ENCODE data around the gene FASTK.

Gene FASTK

DNA sequence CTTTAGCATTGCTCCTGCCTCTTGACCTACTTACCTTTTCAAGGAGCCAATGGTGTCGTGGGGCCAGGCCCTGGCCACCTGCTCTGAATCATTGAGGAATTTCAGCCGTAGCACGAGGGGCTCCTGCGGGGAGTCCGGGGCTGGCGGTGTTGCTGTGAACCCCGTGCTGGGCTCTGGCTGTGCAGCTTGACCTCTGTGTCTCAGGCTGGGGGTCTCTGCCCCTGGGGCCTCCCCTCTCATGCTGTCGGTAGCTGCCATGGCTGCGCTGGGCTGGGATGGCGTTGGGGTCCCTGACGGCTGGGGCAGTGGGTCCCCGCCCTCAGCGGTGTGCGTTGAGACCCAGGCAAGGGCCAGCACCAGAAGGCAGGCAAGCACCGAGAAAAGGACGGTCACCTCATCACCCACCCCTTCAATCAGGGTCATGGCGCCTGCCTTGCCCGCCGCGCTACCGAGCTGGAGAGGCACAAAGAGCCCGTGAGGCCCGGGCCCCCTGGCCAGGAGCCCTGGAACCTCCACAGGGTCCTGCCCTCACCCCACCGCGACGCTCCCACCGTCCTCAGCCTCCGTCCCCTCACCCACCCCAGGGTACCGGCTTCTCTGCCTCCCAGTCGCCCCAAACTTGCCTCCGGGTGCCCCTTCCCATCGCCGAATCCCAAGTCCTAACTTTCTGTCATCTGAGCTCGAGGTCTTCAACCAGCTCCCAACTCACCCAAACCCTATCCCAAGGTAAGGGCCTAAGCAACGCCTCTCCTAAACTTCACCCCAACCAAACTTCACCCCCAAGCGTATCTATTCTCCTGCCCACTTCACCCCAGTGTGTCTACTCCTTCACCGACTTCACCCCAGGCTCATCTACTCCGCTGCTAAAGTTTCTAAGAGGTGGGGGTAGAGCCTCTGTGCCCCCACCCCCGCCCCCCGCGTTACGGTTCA, 1.8 kb upstream of the FASTK start:
- DNase-seq (ENCODE audit: low read depth) = no peak

- no peak for DNase-seq (ENCODE audit: low read depth)
These were observed 827 bp upstream of the FASTK start for GRCh38 chr7:151081170-151082101.

DNA sequence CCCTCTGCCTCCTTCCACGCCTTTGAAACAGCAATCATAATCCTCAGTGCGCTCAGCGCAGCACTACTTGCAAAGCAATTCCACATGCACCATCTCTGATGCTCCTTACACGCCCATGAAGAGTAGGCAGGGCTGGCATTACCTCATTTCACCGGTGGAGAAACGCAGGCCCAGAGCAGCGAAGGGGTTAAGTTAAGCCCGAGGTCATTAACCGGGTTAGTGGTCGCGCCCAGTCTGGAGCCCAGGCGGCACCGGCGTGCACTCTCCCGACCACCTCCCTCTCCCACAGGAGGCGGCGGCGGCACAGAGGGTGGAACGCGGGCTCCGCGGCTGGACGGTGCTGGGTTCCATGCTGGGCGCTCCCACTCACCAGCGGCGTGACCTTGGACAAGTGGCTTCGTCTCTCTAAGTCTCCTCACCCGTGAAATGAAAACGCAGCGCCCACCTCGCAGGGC, 515 bp downstream of the FASTK start:
- no peak for DNase-seq (ENCODE audit: low read depth)

DNA sequence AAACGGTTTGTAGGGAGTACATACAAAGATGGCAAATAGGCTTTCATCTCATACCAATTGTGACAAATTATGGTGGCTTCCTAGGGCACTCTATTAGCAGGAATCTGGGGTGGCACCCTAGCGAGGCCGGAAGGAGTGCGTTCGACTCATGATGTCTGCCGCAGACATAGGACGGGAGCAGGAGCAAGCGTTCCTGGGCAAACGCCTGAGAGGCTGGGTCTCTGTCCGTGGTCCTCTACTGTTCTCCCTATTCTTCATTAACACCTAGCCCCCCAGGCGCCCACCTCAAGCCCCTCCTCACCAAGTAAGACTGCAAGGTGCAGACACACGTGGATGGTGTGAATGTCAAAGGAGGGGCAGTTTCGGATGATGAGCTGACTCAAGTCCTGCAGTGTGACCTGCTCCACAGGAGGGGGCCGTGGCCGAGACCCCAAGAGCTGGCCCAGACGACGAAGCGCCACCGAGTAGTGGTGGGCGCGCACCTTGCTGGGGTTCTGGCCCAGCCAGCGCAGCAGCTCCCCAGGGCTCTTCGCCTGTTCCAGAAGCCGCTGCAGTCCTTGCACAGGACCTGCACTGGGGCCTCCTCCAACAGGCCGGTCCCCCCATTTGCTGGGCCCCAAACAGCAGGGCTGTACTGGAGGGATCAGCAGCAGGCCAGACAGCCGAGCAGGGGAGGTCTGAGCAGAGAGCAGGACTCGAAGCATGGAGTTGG, 1.3 kb downstream of the FASTK start:
- DNase-seq (ENCODE audit: low read depth) = no peak

- DNase-seq (ENCODE audit: low read depth) = no peak
These were observed 2.2 kb downstream of the FASTK start for GRCh38 chr7:151078233-151079040.

DNA sequence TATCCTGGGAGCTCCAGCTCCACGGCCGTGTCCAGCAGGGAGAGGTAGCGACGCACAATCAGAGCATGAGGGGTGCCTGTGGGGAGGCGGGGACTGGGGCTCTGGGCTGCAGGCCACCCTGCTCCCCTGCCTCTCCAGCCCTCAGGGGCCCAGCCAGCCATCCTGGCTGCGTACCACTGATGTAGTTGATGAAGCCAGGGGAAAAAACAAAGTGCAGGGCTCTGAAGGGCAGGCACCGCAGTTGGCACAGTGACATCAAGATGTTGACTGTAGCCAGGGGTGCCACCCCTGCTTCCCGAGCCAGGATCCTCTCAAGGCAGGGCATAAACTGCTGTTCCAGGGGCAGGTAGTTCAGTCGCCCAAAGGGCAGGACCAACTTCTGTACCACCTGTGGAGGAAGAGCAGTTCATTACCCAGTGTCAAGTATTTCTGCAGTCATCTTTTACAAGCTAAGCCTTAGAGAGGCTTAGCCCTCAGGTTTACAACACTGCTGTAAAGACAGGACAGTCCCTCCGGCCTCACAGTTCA, 2.8 kb downstream of the FASTK start:
- no peak for DNase-seq (ENCODE audit: low read depth)

- no peak for DNase-seq (ENCODE audit: low read depth)
These were observed 3.5 kb downstream of the FASTK start for GRCh38 chr7:151076863-151077704.

DNA sequence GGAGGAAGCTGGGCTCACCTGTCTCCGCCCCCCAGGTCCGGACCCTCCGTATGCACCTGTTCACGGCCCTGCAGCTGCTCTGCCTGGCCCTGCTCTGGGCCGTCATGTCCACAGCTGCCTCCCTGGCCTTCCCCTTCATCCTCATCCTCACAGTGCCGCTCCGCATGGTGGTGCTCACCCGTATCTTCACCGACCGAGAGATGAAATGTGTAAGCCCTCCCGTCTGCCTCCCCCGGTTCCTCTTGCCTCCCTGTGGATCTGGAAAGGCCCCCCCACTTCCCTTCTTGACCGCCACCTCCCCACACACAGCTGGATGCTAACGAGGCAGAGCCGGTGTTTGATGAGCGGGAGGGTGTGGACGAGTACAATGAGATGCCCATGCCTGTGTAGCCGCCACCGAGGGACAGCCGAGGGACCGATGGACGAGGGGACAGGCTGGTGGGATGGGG, 4.6 kb downstream of the FASTK start:
- no peak for DNase-seq (ENCODE audit: low read depth)

- no peak for DNase-seq (ENCODE audit: low read depth)
These were observed 5.0 kb downstream of the FASTK start for GRCh38 chr7:151075662-151075971.

DNA sequence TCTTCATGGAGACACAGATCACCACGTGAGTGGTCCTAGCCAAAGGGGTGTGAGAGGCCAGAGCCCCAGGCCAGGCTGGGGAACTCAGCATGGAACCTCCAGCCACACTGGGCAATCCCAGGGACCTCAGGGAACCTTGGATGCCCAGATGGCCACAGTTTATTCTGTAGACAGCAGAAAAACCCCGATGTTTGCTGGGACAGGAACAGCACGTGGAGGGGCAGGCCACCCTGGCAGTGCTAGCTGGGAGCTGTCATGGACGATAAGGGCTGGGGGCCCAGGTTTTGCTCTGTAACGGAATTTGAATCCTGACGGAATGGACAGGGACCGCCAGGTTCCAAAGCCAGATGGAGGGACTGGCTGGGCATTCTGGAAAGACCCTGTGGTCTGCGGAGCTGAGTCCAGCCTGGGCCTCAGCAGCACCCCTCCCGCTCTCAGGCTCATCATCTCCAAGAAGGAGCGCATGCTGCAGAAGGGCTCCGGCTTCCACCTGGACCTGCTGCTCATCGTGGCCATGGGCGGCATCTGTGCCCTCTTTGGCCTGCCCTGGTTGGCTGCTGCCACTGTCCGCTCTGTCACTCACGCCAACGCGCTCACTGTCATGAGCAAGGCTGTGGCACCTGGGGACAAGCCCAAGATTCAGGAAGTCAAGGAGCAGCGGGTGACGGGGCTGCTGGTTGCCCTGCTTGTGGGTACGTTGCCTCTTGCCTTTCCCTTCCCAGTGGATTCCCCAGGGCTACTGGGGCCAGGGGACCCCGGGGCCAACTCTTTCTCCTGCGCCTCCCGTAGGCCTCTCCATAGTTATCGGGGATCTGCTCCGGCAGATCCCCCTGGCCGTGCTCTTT, 5.6 kb downstream of the FASTK start:
- no peak for DNase-seq (ENCODE audit: low read depth)

DNA sequence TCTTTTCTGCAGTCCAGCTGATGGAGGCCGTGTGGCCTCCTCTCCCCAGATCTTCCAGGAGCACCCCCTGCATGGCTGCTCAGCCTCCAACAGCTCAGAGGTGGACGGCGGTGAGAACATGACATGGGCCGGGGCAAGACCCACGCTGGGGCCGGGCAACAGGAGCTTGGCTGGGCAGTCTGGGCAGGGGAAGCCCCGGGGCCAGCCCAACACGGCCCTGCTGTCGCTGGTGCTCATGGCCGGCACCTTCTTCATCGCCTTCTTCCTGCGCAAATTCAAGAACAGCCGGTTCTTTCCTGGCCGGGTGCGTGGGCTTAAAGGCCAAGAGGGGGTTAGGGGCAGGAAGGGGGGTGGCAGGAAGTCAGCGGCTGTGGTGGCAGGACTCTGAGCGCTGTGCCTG, 6.6 kb downstream of the FASTK start:
- DNase-seq (ENCODE audit: low read depth) = no peak

DNA sequence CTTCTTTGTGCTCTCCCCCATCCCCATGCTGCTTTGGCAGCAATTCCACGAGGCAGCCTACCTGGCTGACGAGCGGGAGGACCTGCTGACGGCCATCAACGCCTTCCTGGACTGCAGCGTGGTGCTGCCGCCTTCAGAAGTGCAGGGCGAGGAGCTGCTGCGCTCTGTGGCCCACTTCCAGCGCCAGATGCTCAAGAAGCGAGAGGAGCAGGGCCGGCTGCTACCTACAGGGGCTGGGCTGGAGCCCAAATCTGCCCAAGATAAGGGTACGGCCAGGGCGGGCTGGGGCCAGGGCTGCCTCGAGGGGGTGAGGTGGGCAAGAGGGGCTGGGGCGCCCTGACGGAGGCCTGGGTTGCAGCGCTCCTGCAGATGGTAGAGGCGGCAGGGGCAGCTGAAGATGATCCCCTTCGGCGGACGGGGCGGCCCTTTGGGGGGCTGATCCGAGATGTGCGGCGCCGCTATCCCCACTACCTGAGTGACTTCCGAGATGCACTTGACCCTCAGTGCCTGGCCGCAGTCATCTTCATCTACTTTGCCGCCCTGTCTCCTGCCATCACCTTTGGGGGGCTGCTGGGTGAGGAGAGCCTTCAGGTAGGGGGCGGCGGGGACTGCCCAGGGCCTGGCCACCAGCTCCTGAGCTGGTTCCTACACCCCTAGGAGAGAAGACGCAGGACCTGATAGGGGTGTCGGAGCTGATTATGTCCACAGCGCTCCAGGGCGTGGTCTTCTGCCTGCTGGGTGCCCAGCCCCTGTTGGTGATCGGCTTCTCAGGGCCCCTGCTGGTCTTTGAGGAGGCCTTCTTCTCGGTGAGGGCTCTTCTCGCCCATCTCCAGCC, 9.4 kb downstream of the FASTK start:
- no peak for DNase-seq (ENCODE audit: low read depth)

GRCh38 chr7:151070574-151070960, 10.0 kb downstream of the FASTK start:
- DNase-seq (ENCODE audit: low read depth) = no peak

GRCh38 chr7:151069841-151070573, 10.6 kb downstream of the FASTK start:
- DNase-seq (ENCODE audit: low read depth) = no peak

DNA sequence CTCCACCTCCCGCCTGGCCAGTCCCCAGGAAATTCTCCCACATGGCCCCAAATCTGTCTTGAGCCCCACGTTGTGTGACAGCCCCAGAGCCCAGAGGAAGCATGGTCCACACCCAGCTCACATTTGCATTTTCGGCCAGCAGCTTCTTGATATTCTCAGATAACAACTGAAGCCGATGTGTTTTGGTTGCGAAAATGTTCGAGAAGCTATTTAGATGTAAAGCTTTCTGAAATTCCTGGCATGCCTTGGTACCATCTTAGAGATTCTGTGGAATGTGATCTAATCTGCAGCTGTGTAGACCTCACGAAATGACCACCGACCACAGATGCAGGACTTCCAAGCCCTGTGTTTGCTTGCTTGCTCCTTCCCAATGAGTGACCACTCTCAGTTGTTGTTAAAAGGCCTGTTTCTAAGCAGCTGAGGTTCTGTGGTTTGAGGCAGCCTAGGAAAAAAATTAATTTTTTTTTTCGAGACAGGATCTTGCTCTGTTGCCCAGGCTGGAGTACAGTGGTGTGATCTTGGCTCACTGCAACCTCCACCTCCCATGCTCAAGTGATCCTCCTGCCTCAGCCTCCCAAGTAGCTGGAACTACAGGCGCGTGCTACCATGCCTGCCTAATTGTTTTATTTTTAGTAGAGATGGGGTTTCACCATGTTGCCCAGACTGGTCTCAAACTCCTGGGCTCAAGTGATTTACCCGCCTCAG, 12.4 kb downstream of the FASTK start:
- DNase-seq (ENCODE audit: low read depth) = no peak

DNA sequence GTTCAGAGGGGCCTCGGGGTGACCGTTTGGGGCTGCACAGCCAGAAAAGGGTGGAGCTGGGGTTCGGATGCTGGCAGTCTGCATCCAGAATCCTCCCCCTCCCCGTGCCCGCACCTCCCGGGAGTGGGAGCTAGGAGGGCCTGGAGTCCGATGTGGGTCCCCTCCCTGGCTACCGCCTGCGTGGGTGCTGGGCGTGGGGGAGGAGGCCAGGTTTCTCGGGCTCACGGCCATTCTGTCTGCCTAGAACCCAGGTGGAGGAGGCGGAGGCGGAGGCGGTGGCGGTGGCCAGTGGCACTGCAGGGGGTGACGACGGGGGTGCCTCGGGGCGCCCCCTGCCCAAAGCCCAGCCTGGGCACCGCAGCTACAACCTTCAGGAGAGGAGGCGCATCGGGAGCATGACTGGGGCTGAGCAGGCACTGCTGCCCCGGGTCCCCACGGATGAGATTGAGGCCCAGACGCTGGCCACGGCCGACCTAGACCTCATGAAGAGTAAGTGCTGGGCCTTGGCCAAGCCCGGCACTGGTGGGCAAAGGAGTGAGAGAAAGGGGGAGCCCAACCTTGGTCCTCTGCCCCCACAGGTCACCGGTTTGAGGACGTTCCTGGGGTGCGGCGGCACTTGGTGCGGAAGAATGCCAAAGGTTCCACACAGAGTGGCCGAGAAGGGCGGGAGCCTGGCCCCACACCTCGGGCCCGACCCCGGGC, 14.2 kb downstream of the FASTK start:
- no peak for DNase-seq (ENCODE audit: low read depth)
